Effector memory CD8-positive, alpha-beta T cell (primary cell): Measurements from ENCODE around the gene AUTS2.

ENCODE experiments used
- ATAC-seq: fragments of 150-1000 bp; cut with Tn5 transposase; replicated peaks from 2 replicates; pipeline ENCODE4 v1.10.0; 2021; ENCODE audit warnings: mild to moderate bottlenecking, moderate library complexity
- DNase-seq, 3 experiments: peaks; one replicate each; pipeline ENCODE4 v3.0.0; 2021
- H3K27ac Mint-ChIP-seq, 2 donors: one replicate each; pipeline ENCODE4 v1.8.0; 2022; ENCODE audit warnings: mild to moderate bottlenecking in 2 of 2, mixed read lengths in 2 of 2, moderate library complexity in 2 of 2
- H3K27me3 Mint-ChIP-seq, 2 donors: one replicate each; pipeline ENCODE4 v1.8.0; 2022; ENCODE audit warnings: mixed read lengths in 2 of 2
- H3K36me3 Mint-ChIP-seq: one replicate; pipeline ENCODE4 v1.8.0; 2022; ENCODE audit warnings: mild to moderate bottlenecking, moderate library complexity, mixed read lengths; ENCODE audit not compliant: insufficient read depth
- H3K4me1 Mint-ChIP-seq, 2 donors: one replicate each; pipeline ENCODE4 v1.8.0; 2022; ENCODE audit warnings: low read depth in 2 of 2, mixed read lengths in 2 of 2
- H3K4me3 Mint-ChIP-seq, 2 donors: one replicate each; pipeline ENCODE4 v1.8.0; 2022; ENCODE audit warnings: mild to moderate bottlenecking in 2 of 2, mixed read lengths in 2 of 2, moderate library complexity in 2 of 2
- H3K9me3 Mint-ChIP-seq, 2 donors: one replicate each; pipeline ENCODE4 v1.8.0; 2022; ENCODE audit warnings: mixed read lengths in 2 of 2

AUTS2 gene

GRCh38 chr7:70749831-70750230, 1151.6 kb downstream of the AUTS2 start:
- peaks cover 52 to 59% of the 10 kb centered on the region in 2 donors for H3K4me1 Mint-ChIP-seq
- ATAC-seq, result no peak
- no peak for DNase-seq
- no peaks in the 10 kb centered on the region for H3K9me3 Mint-ChIP-seq
- H3K27me3 Mint-ChIP-seq, result no peaks in the 10 kb centered on the region
- no peak overlapping the region for H3K27ac Mint-ChIP-seq
- no peak overlapping the region for H3K4me3 Mint-ChIP-seq
- H3K36me3 Mint-ChIP-seq, result peaks cover 8% of the 10 kb centered on the region

GRCh38 chr7:70751895-70752294, 1153.6 kb downstream of the AUTS2 start:
- H3K4me3 Mint-ChIP-seq, result peak overlapping the region in 1 of 2 donors; percentile 1
- peaks cover 54 to 55% of the 10 kb centered on the region in 2 donors for H3K4me1 Mint-ChIP-seq
- ATAC-seq (no peak), DNase-seq (no peak)
- H3K27me3 Mint-ChIP-seq, result no peaks in the 10 kb centered on the region
- no peaks in the 10 kb centered on the region for H3K9me3 Mint-ChIP-seq
- peaks cover 7% of the 10 kb centered on the region for H3K36me3 Mint-ChIP-seq
- H3K27ac Mint-ChIP-seq, result peak overlapping the region in 1 of 2 donors; percentile 24

- no peaks in the 10 kb centered on the region for H3K27me3 Mint-ChIP-seq
- H3K4me1 Mint-ChIP-seq, result peaks cover 58% of the 10 kb centered on the region in 2 donors
- H3K9me3 Mint-ChIP-seq, result no peaks in the 10 kb centered on the region
- H3K27ac Mint-ChIP-seq, result peak overlapping the region in 1 of 2 donors; percentile 24
- DNase-seq, result no peak
- H3K36me3 Mint-ChIP-seq, result peaks cover 7% of the 10 kb centered on the region
- no peak overlapping the region for H3K4me3 Mint-ChIP-seq
- no peak for ATAC-seq
Observed at GRCh38 chr7:70752794-70753241, 1154.5 kb downstream of the AUTS2 start.

GRCh38 chr7:70756789-70757188, 1158.5 kb downstream of the AUTS2 start:
- Mint-ChIP-seq H3K27me3 (no peaks in the 10 kb centered on the region), H3K4me1 (peaks cover 48 to 55% of the 10 kb centered on the region in 2 donors), H3K4me3 (no peak overlapping the region), H3K9me3 (no peaks in the 10 kb centered on the region), H3K27ac (peak overlapping the region; percentile 32 to 35), H3K36me3 (peaks cover 4% of the 10 kb centered on the region)
- DNase-seq (no peak), ATAC-seq (no peak)

GRCh38 chr7:70758646-70759045, 1160.4 kb downstream of the AUTS2 start:
- H3K27me3 Mint-ChIP-seq, result no peaks in the 10 kb centered on the region
- H3K36me3 Mint-ChIP-seq, result peaks cover 8% of the 10 kb centered on the region
- H3K9me3 Mint-ChIP-seq, result no peaks in the 10 kb centered on the region
- peaks cover 52 to 53% of the 10 kb centered on the region in 2 donors for H3K4me1 Mint-ChIP-seq
- peak overlapping the region; percentile 26 to 32 for H3K27ac Mint-ChIP-seq
- DNase-seq (no peak), ATAC-seq (no peak)
- H3K4me3 Mint-ChIP-seq, result peak overlapping the region in 1 of 2 donors; percentile 44

GRCh38 chr7:70759674-70760073, 1161.4 kb downstream of the AUTS2 start:
- Mint-ChIP-seq H3K27ac (peak overlapping the region in 1 of 2 donors; percentile 32), H3K9me3 (no peaks in the 10 kb centered on the region), H3K4me1 (peaks cover 56% of the 10 kb centered on the region in 2 donors), H3K36me3 (peaks cover 13% of the 10 kb centered on the region), H3K27me3 (no peaks in the 10 kb centered on the region), H3K4me3 (no peak overlapping the region)
- ATAC-seq (no peak), DNase-seq (no peak)

- no peak for ATAC-seq
- H3K27ac Mint-ChIP-seq, result peak overlapping the region; percentile 93 to 94
- no peaks in the 10 kb centered on the region for H3K9me3 Mint-ChIP-seq
- H3K36me3 Mint-ChIP-seq, result peaks cover 31% of the 10 kb centered on the region
- no peak for DNase-seq
- H3K4me1 Mint-ChIP-seq, result peaks cover 45 to 47% of the 10 kb centered on the region in 2 donors
- peak overlapping the region in 1 of 2 donors; percentile 9 for H3K4me3 Mint-ChIP-seq
- H3K27me3 Mint-ChIP-seq, result no peaks in the 10 kb centered on the region
Observed at GRCh38 chr7:70761711-70762328, 1163.5 kb downstream of the AUTS2 start.

GRCh38 chr7:70762696-70763095, 1164.4 kb downstream of the AUTS2 start:
- Mint-ChIP-seq H3K9me3 (no peaks in the 10 kb centered on the region), H3K4me3 (peak overlapping the region; percentile 67 to 82), H3K36me3 (peaks cover 37% of the 10 kb centered on the region), H3K4me1 (peaks cover 43 to 44% of the 10 kb centered on the region in 2 donors), H3K27ac (peak overlapping the region; percentile 93 to 94), H3K27me3 (no peaks in the 10 kb centered on the region)
- ATAC-seq (no peak), DNase-seq (no peak)

GRCh38 chr7:70763961-70764691, 1165.9 kb downstream of the AUTS2 start:
- Mint-ChIP-seq H3K4me1 (peaks cover 31 to 33% of the 10 kb centered on the region in 2 donors), H3K9me3 (no peaks in the 10 kb centered on the region), H3K27me3 (no peaks in the 10 kb centered on the region), H3K27ac (peak overlapping the region; percentile 93 to 94), H3K4me3 (peak overlapping the region; percentile 67 to 82), H3K36me3 (peaks cover 46% of the 10 kb centered on the region)
- ATAC-seq (peak; percentile 92), DNase-seq (peak; percentile 14 to 33 (median 33))

GRCh38 chr7:70764701-70765208, 1166.5 kb downstream of the AUTS2 start:
- peak overlapping the region; percentile 67 to 82 for H3K4me3 Mint-ChIP-seq
- peak overlapping the region; percentile 93 to 94 for H3K27ac Mint-ChIP-seq
- peaks cover 27 to 31% of the 10 kb centered on the region in 2 donors for H3K4me1 Mint-ChIP-seq

GRCh38 chr7:70765651-70766050, 1167.4 kb downstream of the AUTS2 start:
- DNase-seq (no peak), ATAC-seq (no peak)
- H3K9me3 Mint-ChIP-seq, result no peaks in the 10 kb centered on the region
- H3K36me3 Mint-ChIP-seq, result peaks cover 57% of the 10 kb centered on the region
- H3K4me1 Mint-ChIP-seq, result peaks cover 27 to 31% of the 10 kb centered on the region in 2 donors
- H3K27me3 Mint-ChIP-seq, result no peaks in the 10 kb centered on the region
- H3K27ac Mint-ChIP-seq, result peak overlapping the region in 1 of 2 donors; percentile 94
- no peak overlapping the region for H3K4me3 Mint-ChIP-seq

More at GRCh38 chr7:70764701-70765208, 1166.5 kb downstream of the AUTS2 start:
- ATAC-seq (peak; percentile 9), DNase-seq (no peak)
- Mint-ChIP-seq H3K27me3 (no peaks in the 10 kb centered on the region), H3K36me3 (peaks cover 52% of the 10 kb centered on the region), H3K9me3 (no peaks in the 10 kb centered on the region)

- Mint-ChIP-seq H3K4me1 (peaks cover 24 to 28% of the 10 kb centered on the region in 2 donors), H3K27ac (peak overlapping the region in 1 of 2 donors; percentile 39), H3K27me3 (no peaks in the 10 kb centered on the region), H3K9me3 (no peaks in the 10 kb centered on the region), H3K4me3 (no peak overlapping the region), H3K36me3 (peaks cover 61% of the 10 kb centered on the region)
- ATAC-seq, result no peak
- DNase-seq, result no peak
Observed at GRCh38 chr7:70766109-70766508, 1167.8 kb downstream of the AUTS2 start.

- ATAC-seq (no peak), DNase-seq (no peak)
- Mint-ChIP-seq H3K4me1 (peaks cover 23% of the 10 kb centered on the region in 2 donors), H3K27me3 (no peaks in the 10 kb centered on the region), H3K9me3 (no peaks in the 10 kb centered on the region), H3K4me3 (no peak overlapping the region), H3K27ac (peak overlapping the region in 1 of 2 donors; percentile 39), H3K36me3 (peaks cover 67% of the 10 kb centered on the region)
Observed at GRCh38 chr7:70766694-70767093, 1168.4 kb downstream of the AUTS2 start.
